A673 (cell line): ENCODE data around the gene SEC63. TPM values are rescaled to one million over a fixed set of nuclear protein-coding genes. Genes with fewer than 3 reads are reported as not detected.
"Not testable (repeated sequence)": the region's sequence is repeated elsewhere in the genome, so short reads cannot be mapped to it uniquely, and the experiment has no call there.

Experiments used
- BruUV-seq: library from RNA; stranded (reverse); fragments of 400-500 nt; replicated peaks from 2 replicates; lab custom pipeline; 2021; lab: Mats Ljungman, UMichigan
- CTCF ChIA-PET: fragments of 300-600 bp; sonication (Branson Sonifier 250); formaldehyde crosslinking; loops from one replicate; lab custom pipeline; 2022; ENCODE audit warnings: antibody characterized with exemption; lab: Charles Lee
- POLR2A ChIA-PET: fragments of 300-600 bp; sonication (Branson Sonifier 250); formaldehyde crosslinking; loops from one replicate; lab custom pipeline; 2022; ENCODE audit warnings: antibody characterized with exemption; ENCODE audit not compliant: low non-redundant PET; lab: Charles Lee
- DNase-seq: peaks from one replicate; pipeline ENCODE4 v3.0.0-alpha.2; 2015; ENCODE audit warnings: low spot score
- H3K27ac ChIP-seq: fragments of 200-600 bp; sonication (generic); 2 replicates; pipeline ENCODE4 v1.5.1; 2016; ENCODE audit warnings: mixed run types, low read depth, mild to moderate bottlenecking, mixed read lengths, antibody characterized with exemption, low read length; ENCODE audit not compliant: poor library complexity, severe bottlenecking
- H3K27me3 ChIP-seq: fragments of 200-600 bp; sonication (generic); replicated peaks from 2 replicates; pipeline ENCODE4 v1.6.1; 2017; ENCODE audit warnings: mixed run types, low read depth, mild to moderate bottlenecking, mixed read lengths, antibody characterized with exemption, low read length; ENCODE audit not compliant: insufficient read depth, poor library complexity
- H3K36me3 ChIP-seq: fragments of 200-600 bp; sonication (generic); 2 replicates; pipeline ENCODE4 v1.6.1; 2016; ENCODE audit warnings: mixed run types, mild to moderate bottlenecking, mixed read lengths, antibody characterized with exemption, low read length; ENCODE audit not compliant: insufficient read depth, poor library complexity, severe bottlenecking
- H3K4me1 ChIP-seq: fragments of 200-600 bp; sonication (generic); 2 replicates; pipeline ENCODE4 v1.6.1; 2017; ENCODE audit warnings: mixed run types, mild to moderate bottlenecking, mixed read lengths, antibody characterized with exemption, low read length; ENCODE audit not compliant: insufficient read depth, poor library complexity, severe bottlenecking
- H3K4me3 ChIP-seq: fragments of 200-600 bp; sonication (generic); 2 replicates; pipeline ENCODE4 v1.5.1; 2016; ENCODE audit warnings: low read depth, mixed run types, mild to moderate bottlenecking, mixed read lengths, low read length; ENCODE audit not compliant: poor library complexity, severe bottlenecking
- H3K9me3 ChIP-seq: fragments of 200-600 bp; sonication (generic); 2 replicates; pipeline ENCODE4 v1.6.1; 2016; ENCODE audit warnings: mixed run types, low read depth, mild to moderate bottlenecking, mixed read lengths, antibody characterized with exemption, low read length; ENCODE audit not compliant: poor library complexity, severe bottlenecking
- CTCF ChIP-seq: fragments of 300-800, 200-600 bp; sonication (generic); conservative IDR thresholded peaks from 2 replicates; pipeline ENCODE4 v1.5.1; 2017; ENCODE audit warnings: low read depth, mild to moderate bottlenecking, antibody characterized with exemption, low read length, moderate library complexity, mixed read lengths
- EZH2 ChIP-seq: fragments of 200-600 bp; sonication (generic); IDR thresholded peaks from 2 replicates; pipeline ENCODE4 v1.6.1; 2017; ENCODE audit warnings: borderline replicate concordance, low read depth, mild to moderate bottlenecking, mixed read lengths, antibody characterized with exemption, low read length; ENCODE audit not compliant: poor library complexity, severe bottlenecking
- intact Hi-C: fragments of 100-400 bp; cut with micrococcal nuclease; formaldehyde crosslinking; loops from one replicate; pipeline ENCODE4 v1.10.0; 2022; ENCODE audit not compliant: unreplicated experiment
- total RNA-seq: library from RNA; stranded (reverse); gene quantifications from 2 replicates; pipeline ENCODE4 v1.2.3, GENCODE V29; 2021

SEC63 gene
- total RNA-seq, 1 experiment from 2014 or later: 159 TPM

- H3K27ac ChIP-seq: no peak overlapping the region
- H3K4me3 ChIP-seq: no peak overlapping the region
- ChIA-PET CTCF (no interaction called here), POLR2A (no interaction called here)
- no peaks in the 10 kb centered on the region for H3K4me1 ChIP-seq
- no peak for DNase-seq
- no TSS peak for BruUV-seq
- no peaks in the 10 kb centered on the region for H3K27me3 ChIP-seq
- intact Hi-C loops: no loop called here
- TF ChIP-seq CTCF (no peak), EZH2 (no peak)
- H3K36me3 ChIP-seq: no peaks in the 10 kb centered on the region
- H3K9me3 ChIP-seq: no peaks in the 10 kb centered on the region
Observed at GRCh38 chr6:107941199-107941598, 16.8 kb downstream of the SEC63 start.

- POLR2A ChIA-PET, CTCF ChIA-PET, H3K4me1 ChIP-seq, intact Hi-C loops, H3K27ac ChIP-seq, BruUV-seq, H3K36me3 ChIP-seq, H3K27me3 ChIP-seq, H3K4me3 ChIP-seq, DNase-seq: not testable (repeated sequence)
- H3K9me3 ChIP-seq: peaks cover 10% of the 10 kb centered on the region
Observed at GRCh38 chr6:107936910-107937292, 21.1 kb downstream of the SEC63 start.

GRCh38 chr6:107936162-107936909 is 21.7 kb downstream of the SEC63 start:
- H3K9me3 ChIP-seq: peaks cover 10% of the 10 kb centered on the region
- intact Hi-C loops: no loop called here
- H3K36me3 ChIP-seq: no peaks in the 10 kb centered on the region
- H3K27me3 ChIP-seq: no peaks in the 10 kb centered on the region
- no peak for TF ChIP-seq CTCF
- TF ChIP-seq EZH2: no peak
- ChIA-PET POLR2A (no interaction called here), CTCF (no interaction called here)
- BruUV-seq: no TSS peak
- H3K4me3 ChIP-seq: no peak overlapping the region
- peak; percentile 52 for DNase-seq
- H3K27ac ChIP-seq: no peak overlapping the region
- no peaks in the 10 kb centered on the region for H3K4me1 ChIP-seq

- intact Hi-C loops, H3K27me3 ChIP-seq, H3K4me3 ChIP-seq, H3K27ac ChIP-seq, POLR2A ChIA-PET, DNase-seq, H3K4me1 ChIP-seq, CTCF ChIA-PET, H3K36me3 ChIP-seq, BruUV-seq: not testable (repeated sequence)
- peaks cover 10% of the 10 kb centered on the region for H3K9me3 ChIP-seq
Observed at GRCh38 chr6:107934229-107934628, 23.8 kb downstream of the SEC63 start.
